ENCODE results near the gene DNAJC8. TPM values are rescaled to one million over a fixed set of nuclear protein-coding genes. Genes with fewer than 3 reads are reported as not detected.

The DNAJC8 gene
- total RNA-seq, 2 experiments from 2014 or later, result 107 to 135 TPM

DNA sequence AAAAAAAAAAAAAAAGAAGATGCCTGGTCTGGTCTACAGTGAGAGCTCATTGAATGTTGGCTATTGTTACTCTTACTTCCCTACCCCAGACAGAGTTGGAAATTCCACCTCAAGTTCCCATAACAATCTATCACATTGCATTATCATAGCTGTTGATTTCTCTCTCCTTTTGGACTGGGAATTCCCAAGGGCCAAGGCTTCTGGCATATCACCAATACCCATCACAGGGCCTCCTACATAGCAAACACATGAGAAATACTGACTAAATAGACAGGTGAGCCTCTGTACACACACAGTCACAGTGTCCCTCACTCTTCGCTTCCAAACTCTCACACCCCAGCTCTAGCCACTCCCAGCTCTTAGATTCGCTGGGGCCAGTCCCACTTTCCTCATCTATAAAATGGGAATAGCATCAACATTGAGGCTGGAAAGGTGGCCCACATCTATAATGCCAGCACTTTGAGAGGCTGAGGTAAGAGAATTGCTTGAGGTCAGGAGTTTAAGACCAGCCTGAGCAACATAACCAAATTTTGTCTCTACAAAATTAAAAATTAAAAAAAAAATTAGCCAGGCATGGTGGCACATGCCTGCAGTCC, 62.7 kb downstream of the DNAJC8 start:
- Mint-ChIP-seq H3K9me3 (ENCODE audit: low read depth) (no peaks in the 10 kb centered on the region), H3K27me3 (peaks cover 37% of the 10 kb centered on the region), H3K36me3 (ENCODE audit: low read depth) (no peaks in the 10 kb centered on the region), H3K27ac (no peak overlapping the region), H3K4me3 (no peak overlapping the region), H3K4me1 (peaks cover 52% of the 10 kb centered on the region)
- intact Hi-C loops (cut with DNase I, micrococcal nuclease), result loop anchor here in 1 of 2 experiments (5.0 kb wide), 1 partner anchor 38 kb away; no protein-coding TSS in a partner anchor
- ChIA-PET CTCF (interaction anchor here (0.6 to 2.8 kb wide), 6 partner anchors 25 to 78 kb away, joined by 3 to 7 read pairs (median 4); no protein-coding TSS in a partner anchor), POLR2A (interaction anchor here (0.5 to 1.6 kb wide), 7 partner anchors 26 to 478 kb away, joined by 3 to 8 read pairs (median 4); partner anchors contain the start of gene RNU11)
- DNase-seq, result no peak
- no peak for ATAC-seq

DNA sequence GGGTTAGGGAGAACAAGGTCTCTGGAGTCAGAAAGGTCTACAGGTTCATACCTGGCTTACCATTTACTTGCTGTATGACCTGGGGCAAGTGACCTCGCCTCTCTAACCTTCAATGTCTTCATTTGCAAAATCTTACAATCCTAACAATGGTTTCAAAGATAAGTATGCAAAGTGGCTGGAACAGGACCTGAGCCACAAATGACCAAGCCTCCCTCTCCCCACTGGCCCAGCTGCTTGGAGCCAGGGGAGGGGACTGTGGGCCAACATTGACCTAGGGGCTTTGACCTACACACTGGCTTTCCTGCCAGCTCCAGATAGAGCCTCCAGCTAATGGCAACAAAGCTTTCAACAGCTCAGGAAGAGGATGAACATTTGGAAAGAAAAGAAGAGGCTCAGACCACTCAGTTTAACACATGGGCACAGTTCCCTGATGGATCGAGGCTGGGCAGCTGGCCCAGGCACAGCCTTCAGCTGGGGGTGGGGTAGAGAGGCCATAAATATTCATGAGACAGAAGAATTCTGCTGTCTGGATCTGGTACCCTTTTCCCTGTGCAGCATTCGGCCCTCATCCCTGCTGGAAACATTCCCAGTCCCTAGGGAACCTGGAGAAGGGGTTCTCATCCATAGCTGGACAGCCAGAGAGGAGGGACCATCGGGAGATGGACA, 69.2 kb downstream of the DNAJC8 start:
- H3K27me3 Mint-ChIP-seq, result peaks cover 38% of the 10 kb centered on the region
- H3K4me1 Mint-ChIP-seq, result peaks cover 8% of the 10 kb centered on the region
- H3K4me3 Mint-ChIP-seq, result no peak overlapping the region
- H3K36me3 Mint-ChIP-seq (ENCODE audit: low read depth), result no peaks in the 10 kb centered on the region
- no peak overlapping the region for H3K27ac Mint-ChIP-seq
- ChIA-PET CTCF (interaction anchor here (0.8 kb wide), 1 partner anchor 9 kb away, joined by 4 read pairs; no protein-coding TSS in a partner anchor), POLR2A (no interaction called here)
- DNase-seq (no peak), ATAC-seq (no peak)
- no peaks in the 10 kb centered on the region for H3K9me3 Mint-ChIP-seq (ENCODE audit: low read depth)
- intact Hi-C loops (cut with DNase I, micrococcal nuclease), result no loop called here

DNA sequence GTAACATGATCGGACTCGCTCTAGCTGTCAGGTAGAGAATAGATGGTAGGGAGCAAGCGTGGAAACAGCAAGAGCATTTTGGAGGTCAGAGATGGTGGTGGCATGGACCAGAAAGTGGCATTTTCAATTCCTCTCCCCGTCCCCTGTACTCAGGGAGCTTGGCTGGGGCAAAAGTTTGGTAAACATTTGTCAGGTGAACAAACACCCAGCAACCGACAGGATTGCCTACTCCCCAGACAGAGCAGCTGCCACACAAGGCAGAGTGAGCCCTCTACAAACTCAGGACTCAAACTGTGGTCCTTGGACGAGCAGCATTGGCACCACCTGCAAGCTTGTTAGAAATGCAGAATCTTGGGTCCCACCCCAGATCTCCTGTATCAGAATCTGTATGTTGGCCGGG, 70.7 kb downstream of the DNAJC8 start:
- H3K27ac Mint-ChIP-seq, result no peak overlapping the region
- H3K9me3 Mint-ChIP-seq (ENCODE audit: low read depth), result no peaks in the 10 kb centered on the region
- POLR2A ChIA-PET, result interaction anchor here (0.7 to 0.9 kb wide), 2 partner anchors 50 to 227 kb away, joined by 3 read pairs; partner anchors contain the start of gene SMPDL3B
- CTCF ChIA-PET, result interaction anchor here (1.1 kb wide), 1 partner anchor 138 kb away, joined by 3 read pairs; no protein-coding TSS in a partner anchor
- intact Hi-C loops (cut with DNase I, micrococcal nuclease), result no loop called here
- no peaks in the 10 kb centered on the region for H3K36me3 Mint-ChIP-seq (ENCODE audit: low read depth)
- ATAC-seq (no peak), DNase-seq (no peak)
- H3K27me3 Mint-ChIP-seq, result peaks cover 36% of the 10 kb centered on the region
- H3K4me3 Mint-ChIP-seq, result no peak overlapping the region
- peaks cover 2% of the 10 kb centered on the region for H3K4me1 Mint-ChIP-seq

DNA sequence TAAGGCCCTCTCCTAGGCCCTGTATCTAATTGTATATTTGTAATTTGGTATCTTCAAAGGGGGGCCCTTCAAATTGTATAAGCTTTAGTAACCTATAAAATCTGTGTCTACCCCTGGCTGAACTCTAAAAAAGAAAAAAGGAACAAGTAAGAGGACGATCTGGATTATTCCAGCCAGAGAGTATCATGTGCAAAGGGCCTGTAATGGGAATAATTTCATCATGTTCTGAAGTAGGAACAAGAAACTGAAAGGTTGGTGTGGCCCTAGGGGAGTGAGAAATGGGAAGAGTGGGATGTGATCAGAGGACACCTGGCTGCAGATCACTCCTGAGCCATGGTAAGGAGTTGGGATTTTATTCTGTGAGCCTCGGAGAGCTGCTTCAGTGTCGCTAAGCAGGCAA, 71.1 kb downstream of the DNAJC8 start:
- ChIA-PET POLR2A (interaction anchor here (0.6 to 0.9 kb wide), 2 partner anchors 173 to 227 kb away, joined by 3 to 4 read pairs; partner anchors contain the start of gene SMPDL3B), CTCF (interaction anchor here (0.7 to 1.1 kb wide), 2 partner anchors 70 to 139 kb away, joined by 3 read pairs; no protein-coding TSS in a partner anchor)
- DNase-seq, result no peak
- H3K4me3 Mint-ChIP-seq, result no peak overlapping the region
- intact Hi-C loops (cut with DNase I, micrococcal nuclease), result no loop called here
- ATAC-seq, result no peak
- H3K27ac Mint-ChIP-seq, result no peak overlapping the region
- no peaks in the 10 kb centered on the region for H3K4me1 Mint-ChIP-seq
- no peaks in the 10 kb centered on the region for H3K36me3 Mint-ChIP-seq (ENCODE audit: low read depth)
- H3K27me3 Mint-ChIP-seq, result peaks cover 32% of the 10 kb centered on the region
- no peaks in the 10 kb centered on the region for H3K9me3 Mint-ChIP-seq (ENCODE audit: low read depth)

DNA sequence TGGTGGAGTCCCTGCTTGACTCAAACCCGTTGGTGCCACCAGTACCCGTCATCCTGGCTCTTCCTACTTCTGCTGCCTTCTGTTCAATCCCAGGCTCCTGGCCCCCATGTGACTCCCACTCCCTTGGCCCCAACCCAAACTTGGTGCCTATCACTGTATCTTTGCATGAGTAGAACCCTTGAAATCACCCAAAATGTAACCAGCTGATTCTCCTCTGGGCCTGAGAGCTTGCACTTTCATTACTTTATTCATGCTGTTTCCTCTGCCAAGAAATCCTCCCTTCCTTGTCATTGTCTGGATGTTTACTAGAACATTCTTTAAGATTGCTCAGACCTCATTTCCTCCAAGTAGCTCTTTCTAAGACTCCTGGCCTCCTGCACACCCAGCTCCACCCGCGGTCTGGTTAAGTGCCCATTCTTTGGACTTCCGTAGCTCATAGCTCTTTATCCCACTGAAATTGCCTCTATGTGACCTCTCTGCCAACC, 72.0 kb downstream of the DNAJC8 start:
- POLR2A ChIA-PET, result no interaction called here
- H3K9me3 Mint-ChIP-seq (ENCODE audit: low read depth), result no peaks in the 10 kb centered on the region
- intact Hi-C loops (cut with DNase I, micrococcal nuclease), result no loop called here
- H3K27me3 Mint-ChIP-seq, result peaks cover 30% of the 10 kb centered on the region
- CTCF ChIA-PET, result interaction anchor here (0.7 kb wide), 1 partner anchor 70 kb away, joined by 3 read pairs; no protein-coding TSS in a partner anchor
- DNase-seq (no peak), ATAC-seq (no peak)
- H3K36me3 Mint-ChIP-seq (ENCODE audit: low read depth), result no peaks in the 10 kb centered on the region
- no peak overlapping the region for H3K4me3 Mint-ChIP-seq
- no peaks in the 10 kb centered on the region for H3K4me1 Mint-ChIP-seq
- no peak overlapping the region for H3K27ac Mint-ChIP-seq

DNA sequence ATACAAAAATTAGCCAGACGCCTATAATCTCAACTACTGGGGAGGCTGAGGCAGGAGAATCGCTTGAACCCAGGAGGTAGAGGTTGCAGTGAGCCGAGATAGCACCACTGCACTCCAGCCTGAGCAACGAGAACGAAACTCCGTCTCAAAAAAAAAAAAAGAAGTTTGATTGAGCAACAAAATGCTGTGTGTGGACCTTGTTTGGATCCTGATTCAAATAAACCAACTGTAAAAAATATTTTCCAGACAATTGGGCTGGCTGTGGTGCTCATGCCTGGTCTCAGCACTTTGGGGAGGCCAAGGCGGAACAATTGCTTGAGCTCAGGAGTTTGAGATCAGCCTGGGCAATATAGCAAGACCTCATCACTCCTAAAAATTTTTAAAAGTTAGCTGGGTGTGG, 73.1 kb downstream of the DNAJC8 start:
- Mint-ChIP-seq H3K4me1 (no peaks in the 10 kb centered on the region), H3K9me3 (ENCODE audit: low read depth) (no peaks in the 10 kb centered on the region), H3K4me3 (no peak overlapping the region), H3K27ac (no peak overlapping the region), H3K36me3 (ENCODE audit: low read depth) (no peaks in the 10 kb centered on the region), H3K27me3 (peaks cover 33% of the 10 kb centered on the region)
- CTCF ChIA-PET, result interaction anchor here (0.6 kb wide), 1 partner anchor 1742 kb away, joined by 3 read pairs; no protein-coding TSS in a partner anchor
- ATAC-seq, result no peak
- intact Hi-C loops (cut with DNase I, micrococcal nuclease), result no loop called here
- DNase-seq, result no peak
- POLR2A ChIA-PET, result no interaction called here

DNA sequence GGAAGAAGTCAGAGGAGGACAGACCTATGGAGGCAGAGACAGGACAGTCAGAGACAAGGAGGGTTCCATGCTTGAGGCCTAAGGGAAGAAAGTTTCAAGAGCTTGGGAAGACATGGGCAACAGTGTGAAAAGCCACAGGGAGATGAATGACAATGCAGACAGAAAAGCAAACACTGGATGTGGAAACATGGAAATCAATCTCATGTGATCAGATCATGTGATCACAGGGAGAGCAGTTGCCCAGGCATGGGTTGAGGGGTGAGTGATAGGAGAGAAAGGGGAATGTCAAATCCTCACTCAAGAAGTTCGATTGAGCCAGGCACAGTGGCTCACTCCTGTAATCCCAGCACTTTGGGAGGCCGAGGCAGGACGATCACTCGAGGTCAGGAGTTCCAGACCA, 73.6 kb downstream of the DNAJC8 start:
- intact Hi-C loops (cut with DNase I, micrococcal nuclease), result no loop called here
- Mint-ChIP-seq H3K36me3 (ENCODE audit: low read depth) (no peaks in the 10 kb centered on the region), H3K27ac (no peak overlapping the region), H3K4me1 (no peaks in the 10 kb centered on the region), H3K27me3 (peaks cover 33% of the 10 kb centered on the region), H3K9me3 (ENCODE audit: low read depth) (no peaks in the 10 kb centered on the region), H3K4me3 (no peak overlapping the region)
- DNase-seq, result no peak
- no peak for ATAC-seq
- POLR2A ChIA-PET, result no interaction called here
- CTCF ChIA-PET, result no interaction called here

DNA sequence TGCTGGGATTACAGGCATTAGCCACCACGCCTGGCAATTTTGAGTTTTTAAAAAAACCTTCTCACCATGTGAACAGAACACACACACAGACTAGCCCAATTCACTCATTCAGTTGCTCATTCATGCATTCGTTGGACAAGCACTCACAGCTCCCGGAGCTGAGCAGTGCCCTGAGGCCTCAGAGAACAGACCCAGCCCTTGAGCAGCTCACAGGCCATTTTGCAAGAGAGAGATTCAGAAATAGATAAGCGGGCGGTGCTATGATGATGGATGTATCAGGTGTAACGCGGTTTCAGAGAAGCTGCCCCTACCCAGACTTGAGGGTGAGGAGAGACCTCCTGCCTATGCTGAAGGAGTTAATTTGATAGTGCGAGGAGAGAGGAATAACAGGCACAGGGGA, 74.9 kb downstream of the DNAJC8 start:
- POLR2A ChIA-PET, result no interaction called here
- no peak for ATAC-seq
- intact Hi-C loops (cut with DNase I, micrococcal nuclease), result no loop called here
- Mint-ChIP-seq H3K27me3 (peaks cover 24% of the 10 kb centered on the region), H3K36me3 (ENCODE audit: low read depth) (no peaks in the 10 kb centered on the region), H3K4me1 (no peaks in the 10 kb centered on the region), H3K4me3 (no peak overlapping the region), H3K9me3 (ENCODE audit: low read depth) (no peaks in the 10 kb centered on the region), H3K27ac (no peak overlapping the region)
- CTCF ChIA-PET, result no interaction called here
- DNase-seq, result no peak

DNA sequence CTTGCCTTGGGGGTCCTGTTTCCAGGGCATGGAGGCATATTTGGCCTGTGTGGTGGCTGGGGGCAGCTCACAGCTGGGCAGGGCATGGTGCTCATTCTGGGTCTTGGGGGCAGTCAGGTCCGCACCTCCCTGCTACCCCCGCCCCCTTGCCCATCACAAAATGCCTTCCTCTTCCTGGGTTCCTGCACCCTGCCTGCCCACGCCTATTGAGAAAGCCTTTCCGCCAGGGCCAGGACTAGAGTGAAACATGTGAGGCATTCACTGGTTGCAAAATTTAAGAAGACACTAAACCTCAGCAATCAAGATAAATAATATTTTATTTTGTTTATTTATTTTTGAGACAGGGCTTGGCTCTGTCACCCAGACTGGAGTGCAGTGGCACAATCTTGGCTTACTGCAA, 76.0 kb downstream of the DNAJC8 start:
- H3K27ac Mint-ChIP-seq, result no peak overlapping the region
- H3K9me3 Mint-ChIP-seq (ENCODE audit: low read depth), result no peaks in the 10 kb centered on the region
- no peaks in the 10 kb centered on the region for H3K36me3 Mint-ChIP-seq (ENCODE audit: low read depth)
- no peak overlapping the region for H3K4me3 Mint-ChIP-seq
- H3K4me1 Mint-ChIP-seq, result no peaks in the 10 kb centered on the region
- ATAC-seq, result no peak
- no peak for DNase-seq
- intact Hi-C loops (cut with DNase I, micrococcal nuclease), result no loop called here
- CTCF ChIA-PET, result no interaction called here
- peaks cover 20% of the 10 kb centered on the region for H3K27me3 Mint-ChIP-seq
- POLR2A ChIA-PET, result no interaction called here

DNA sequence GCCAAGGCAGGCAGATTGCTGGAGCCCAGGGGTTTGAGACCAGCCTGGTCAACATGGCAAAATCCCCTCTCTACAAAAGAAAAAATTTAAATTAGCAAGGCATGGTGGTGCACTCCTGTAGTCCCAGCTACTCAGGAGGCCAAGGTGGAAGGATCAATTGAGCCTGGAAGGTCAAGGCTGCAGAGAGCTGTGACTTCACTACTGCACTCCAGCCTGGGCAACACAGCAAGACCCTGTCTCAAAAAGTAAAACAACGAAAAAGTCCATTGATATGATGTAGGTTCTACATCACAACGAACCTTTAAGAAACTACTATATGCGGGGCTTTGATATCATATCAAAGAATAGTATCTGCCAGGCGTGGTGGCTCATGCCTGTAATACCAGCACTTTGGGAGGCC, 77.2 kb downstream of the DNAJC8 start:
- Mint-ChIP-seq H3K4me1 (no peaks in the 10 kb centered on the region), H3K36me3 (ENCODE audit: low read depth) (no peaks in the 10 kb centered on the region), H3K27me3 (peaks cover 13% of the 10 kb centered on the region), H3K4me3 (no peak overlapping the region), H3K9me3 (ENCODE audit: low read depth) (no peaks in the 10 kb centered on the region), H3K27ac (no peak overlapping the region)
- ChIA-PET POLR2A (interaction anchor here (0.7 kb wide), 1 partner anchor 21 kb away, joined by 6 read pairs; the partner anchor contains the start of gene PTAFR), CTCF (interaction anchor here (1.5 kb wide), 1 partner anchor 9 kb away, joined by 4 read pairs; no protein-coding TSS in a partner anchor)
- DNase-seq, result no peak
- intact Hi-C loops (cut with DNase I, micrococcal nuclease), result no loop called here
- ATAC-seq, result no peak

DNA sequence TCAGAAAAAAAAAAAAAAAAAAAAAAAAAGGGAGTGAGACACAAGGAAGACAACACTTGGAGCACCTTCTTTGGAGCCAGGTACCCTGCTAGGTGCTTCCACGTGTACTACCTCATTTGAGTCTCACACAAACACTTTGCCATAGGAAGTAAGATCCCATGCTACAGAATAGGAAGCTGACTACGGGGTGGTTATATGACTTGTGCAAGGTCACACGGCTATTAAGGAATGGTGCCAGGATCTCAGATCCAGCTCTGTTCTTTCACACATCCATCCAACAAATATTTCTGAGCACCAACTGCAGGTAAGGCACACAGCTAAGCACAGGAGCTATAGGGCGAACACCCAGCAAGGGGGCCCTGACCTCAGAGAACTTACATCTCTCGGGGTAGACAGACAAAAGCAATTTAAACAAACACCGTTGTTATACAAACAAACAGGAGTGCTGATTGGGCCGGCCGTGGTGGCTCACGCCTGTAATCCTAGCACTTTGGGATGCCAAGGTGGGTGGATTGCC, 78.7 kb downstream of the DNAJC8 start:
- intact Hi-C loops (cut with DNase I, micrococcal nuclease), result no loop called here
- Mint-ChIP-seq H3K4me3 (no peak overlapping the region), H3K4me1 (no peaks in the 10 kb centered on the region), H3K27ac (no peak overlapping the region), H3K36me3 (ENCODE audit: low read depth) (peaks cover 3% of the 10 kb centered on the region), H3K27me3 (peaks cover 11% of the 10 kb centered on the region), H3K9me3 (ENCODE audit: low read depth) (no peaks in the 10 kb centered on the region)
- no peak for DNase-seq
- POLR2A ChIA-PET, result no interaction called here
- CTCF ChIA-PET, result interaction anchor here (1.0 to 1.5 kb wide), 3 partner anchors 9 to 12 kb away, joined by 4 read pairs; no protein-coding TSS in a partner anchor
- no peak for ATAC-seq

Data from activated CD4-positive, alpha-beta T cell treated with anti-CD3 and anti-CD28 coated beads for 36 hours (primary cell).